GM18520 (cell line): ENCODE data around the gene SHROOM3.

Experiments used
- ATAC-seq: cut with Tn5 transposase; IDR thresholded peaks from one replicate; pipeline ENCODE4 v1.9.1; 2021; ENCODE audit not compliant: unreplicated experiment

The SHROOM3 gene

GRCh38 chr4:76535603-76536372 is 100.8 kb downstream of the SHROOM3 start:
- ATAC-seq: no peak

- no peak for ATAC-seq
These were observed 101.3 kb downstream of the SHROOM3 start for GRCh38 chr4:76536373-76536689.

- no peak for ATAC-seq
These were observed 103.3 kb downstream of the SHROOM3 start for GRCh38 chr4:76538296-76538695.

- ATAC-seq: no peak
These were observed 105.0 kb downstream of the SHROOM3 start for GRCh38 chr4:76539979-76540378.

GRCh38 chr4:76540486-76540885 is 105.5 kb downstream of the SHROOM3 start:
- no peak for ATAC-seq

- no peak for ATAC-seq
These were observed 108.3 kb downstream of the SHROOM3 start for GRCh38 chr4:76543378-76543777.

- no peak for ATAC-seq
These were observed 109.7 kb downstream of the SHROOM3 start for GRCh38 chr4:76544725-76545124.

GRCh38 chr4:76545226-76545884 is 110.3 kb downstream of the SHROOM3 start:
- no peak for ATAC-seq

- ATAC-seq: no peak
These were observed 111.3 kb downstream of the SHROOM3 start for GRCh38 chr4:76546327-76546726.

- ATAC-seq: no peak
These were observed 112.0 kb downstream of the SHROOM3 start for GRCh38 chr4:76546759-76547742.

- ATAC-seq: no peak
These were observed 113.7 kb downstream of the SHROOM3 start for GRCh38 chr4:76548704-76549103.

GRCh38 chr4:76549765-76550164 is 114.7 kb downstream of the SHROOM3 start:
- ATAC-seq: no peak

GRCh38 chr4:76550966-76551780 is 116.1 kb downstream of the SHROOM3 start:
- no peak for ATAC-seq

- no peak for ATAC-seq
These were observed 119.6 kb downstream of the SHROOM3 start for GRCh38 chr4:76554630-76555029.

- no peak for ATAC-seq
These were observed 121.4 kb downstream of the SHROOM3 start for GRCh38 chr4:76556452-76556851.

- ATAC-seq: no peak
These were observed 123.6 kb downstream of the SHROOM3 start for GRCh38 chr4:76558396-76559235.

- no peak for ATAC-seq
These were observed 124.4 kb downstream of the SHROOM3 start for GRCh38 chr4:76559236-76560071.

- ATAC-seq: no peak
These were observed 127.1 kb downstream of the SHROOM3 start for GRCh38 chr4:76562161-76562560.
